Neural progenitor cell (in vitro differentiated cells): Measurements from ENCODE around the gene RASIP1.

Experiments used
- EZH2 ChIP-seq: fragments of 200-600 bp; sonication (generic); IDR thresholded peaks from 2 replicates; pipeline ENCODE4 v1.6.1; 2017; ENCODE audit warnings: antibody characterized with exemption, mild to moderate bottlenecking, moderate library complexity
- EZH2phosphoT487 ChIP-seq: fragments of 200-600 bp; sonication (generic); IDR thresholded peaks from 2 replicates; pipeline ENCODE4 v1.6.1; 2017; ENCODE audit warnings: antibody characterized with exemption
- TF ChIP-seq, protein P1 (sequence below): fragments of 200-600 bp; sonication (generic); IDR thresholded peaks from 2 replicates; pipeline ENCODE4 v1.5.1; 2017; ENCODE audit warnings: antibody characterized with exemption, mild to moderate bottlenecking

DNA sequence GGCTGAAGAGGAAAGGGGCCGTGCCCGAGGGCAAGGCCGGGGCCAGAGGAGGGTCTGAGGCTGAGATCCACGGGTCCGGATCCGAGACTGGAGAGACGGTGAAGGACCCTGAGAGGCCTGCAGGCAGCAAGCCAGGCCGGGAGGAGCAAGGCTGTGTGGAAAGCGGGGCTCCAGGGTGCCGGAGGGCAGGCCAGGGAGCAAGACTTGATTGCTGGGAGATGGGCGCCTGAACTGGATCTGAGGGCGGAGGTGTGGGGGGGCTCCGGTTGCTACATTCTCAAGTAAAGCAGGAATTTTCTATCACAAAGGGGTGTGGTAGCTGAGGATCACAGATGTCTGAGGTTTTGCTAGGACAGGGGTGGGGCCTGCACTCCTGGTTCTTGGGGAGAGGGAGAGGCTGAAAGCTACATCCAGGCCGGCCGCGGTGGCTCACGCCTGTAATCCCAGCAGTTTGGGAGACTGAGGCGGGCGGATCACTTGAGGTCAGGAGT lies 24.7 kb downstream of the RASIP1 start:
- TF ChIP-seq, protein P1, sequence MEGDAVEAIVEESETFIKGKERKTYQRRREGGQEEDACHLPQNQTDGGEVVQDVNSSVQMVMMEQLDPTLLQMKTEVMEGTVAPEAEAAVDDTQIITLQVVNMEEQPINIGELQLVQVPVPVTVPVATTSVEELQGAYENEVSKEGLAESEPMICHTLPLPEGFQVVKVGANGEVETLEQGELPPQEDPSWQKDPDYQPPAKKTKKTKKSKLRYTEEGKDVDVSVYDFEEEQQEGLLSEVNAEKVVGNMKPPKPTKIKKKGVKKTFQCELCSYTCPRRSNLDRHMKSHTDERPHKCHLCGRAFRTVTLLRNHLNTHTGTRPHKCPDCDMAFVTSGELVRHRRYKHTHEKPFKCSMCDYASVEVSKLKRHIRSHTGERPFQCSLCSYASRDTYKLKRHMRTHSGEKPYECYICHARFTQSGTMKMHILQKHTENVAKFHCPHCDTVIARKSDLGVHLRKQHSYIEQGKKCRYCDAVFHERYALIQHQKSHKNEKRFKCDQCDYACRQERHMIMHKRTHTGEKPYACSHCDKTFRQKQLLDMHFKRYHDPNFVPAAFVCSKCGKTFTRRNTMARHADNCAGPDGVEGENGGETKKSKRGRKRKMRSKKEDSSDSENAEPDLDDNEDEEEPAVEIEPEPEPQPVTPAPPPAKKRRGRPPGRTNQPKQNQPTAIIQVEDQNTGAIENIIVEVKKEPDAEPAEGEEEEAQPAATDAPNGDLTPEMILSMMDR: no peak
- TF ChIP-seq EZH2phosphoT487 (no peak), EZH2 (no peak)
